GM23338 (cell line): ENCODE results near the gene GRM8. TPM values are rescaled to one million over a fixed set of nuclear protein-coding genes. Genes with fewer than 3 reads are reported as not detected.

Experiments used
- CREB1 ChIP-seq: fragments of 250-450 bp; sonication (Bioruptor Pico); IDR thresholded peaks from 2 replicates; pipeline ENCODE4 v1.5.0; 2020; ENCODE audit warnings: low read depth, mild to moderate bottlenecking, moderate library complexity
- EZH2 ChIP-seq: fragments of 200-600 bp; sonication (generic); IDR thresholded peaks from one replicate; pipeline ENCODE4 v1.8.0; 2017; ENCODE audit warnings: antibody characterized with exemption, mild to moderate bottlenecking, low read depth; ENCODE audit not compliant: unreplicated experiment
- ZNF114 ChIP-seq: fragments of 250-450 bp; sonication (Bioruptor Pico); IDR thresholded peaks from 2 replicates; pipeline ENCODE4 v1.5.0; 2020; ENCODE audit warnings: mild to moderate bottlenecking, moderate library complexity
- polyA plus RNA-seq: library from polyadenylated mRNA; unstranded; fragments of >200 nt; fragmentation: Nextera tagmentation; extraction: Ambion mirVana; gene quantifications from 2 replicates; pipeline ENCODE4 v1.2.1, GENCODE V29; 2016
- total RNA-seq: library from RNA; depleted of rRNA; stranded (reverse); fragments of >200 nt; shearing (Covaris generic); gene quantifications from 2 replicates; pipeline ENCODE4 v1.2.3, GENCODE V29; 2014
- TF ChIP-seq, protein P1 (sequence below): fragments of 250-450 bp; sonication (Bioruptor Pico); IDR thresholded peaks from 2 replicates; pipeline ENCODE4 v1.5.0; 2020; ENCODE audit warnings: mild to moderate bottlenecking, moderate library complexity
- TF ChIP-seq, protein P2 (sequence below): IDR thresholded peaks from 2 replicates; pipeline ENCODE4 v1.6.1; 2016; ENCODE audit warnings: antibody characterized with exemption
- TF ChIP-seq, protein P3 (sequence below): IDR thresholded peaks from one replicate; pipeline ENCODE4 v1.6.1; 2018; ENCODE audit warnings: antibody characterized with exemption; ENCODE audit not compliant: unreplicated experiment

Gene GRM8
- total and polyA plus RNA-seq, 2 experiments from 2014 or later, result 1.9 to 6.6 TPM

DNA sequence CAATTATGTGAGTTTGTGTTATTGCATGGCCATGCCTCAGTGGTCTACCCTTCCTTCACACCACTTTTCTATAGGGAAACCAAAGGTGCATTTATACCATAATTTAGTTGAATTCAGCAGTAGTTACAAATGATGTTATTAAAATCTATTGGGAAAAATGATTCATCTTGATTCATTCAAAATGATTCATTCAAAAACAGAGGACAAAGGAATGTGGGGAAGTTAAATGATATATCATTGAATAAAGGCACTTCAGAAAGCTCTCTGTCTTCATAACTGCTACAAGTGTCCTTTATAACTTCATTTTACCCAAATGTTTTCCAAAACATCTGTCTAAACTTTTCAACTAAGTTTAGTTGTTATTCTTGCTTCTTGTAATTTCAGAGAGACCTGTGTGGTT lies 722.9 kb downstream of the GRM8 start (continued):
- TF ChIP-seq, protein P1, sequence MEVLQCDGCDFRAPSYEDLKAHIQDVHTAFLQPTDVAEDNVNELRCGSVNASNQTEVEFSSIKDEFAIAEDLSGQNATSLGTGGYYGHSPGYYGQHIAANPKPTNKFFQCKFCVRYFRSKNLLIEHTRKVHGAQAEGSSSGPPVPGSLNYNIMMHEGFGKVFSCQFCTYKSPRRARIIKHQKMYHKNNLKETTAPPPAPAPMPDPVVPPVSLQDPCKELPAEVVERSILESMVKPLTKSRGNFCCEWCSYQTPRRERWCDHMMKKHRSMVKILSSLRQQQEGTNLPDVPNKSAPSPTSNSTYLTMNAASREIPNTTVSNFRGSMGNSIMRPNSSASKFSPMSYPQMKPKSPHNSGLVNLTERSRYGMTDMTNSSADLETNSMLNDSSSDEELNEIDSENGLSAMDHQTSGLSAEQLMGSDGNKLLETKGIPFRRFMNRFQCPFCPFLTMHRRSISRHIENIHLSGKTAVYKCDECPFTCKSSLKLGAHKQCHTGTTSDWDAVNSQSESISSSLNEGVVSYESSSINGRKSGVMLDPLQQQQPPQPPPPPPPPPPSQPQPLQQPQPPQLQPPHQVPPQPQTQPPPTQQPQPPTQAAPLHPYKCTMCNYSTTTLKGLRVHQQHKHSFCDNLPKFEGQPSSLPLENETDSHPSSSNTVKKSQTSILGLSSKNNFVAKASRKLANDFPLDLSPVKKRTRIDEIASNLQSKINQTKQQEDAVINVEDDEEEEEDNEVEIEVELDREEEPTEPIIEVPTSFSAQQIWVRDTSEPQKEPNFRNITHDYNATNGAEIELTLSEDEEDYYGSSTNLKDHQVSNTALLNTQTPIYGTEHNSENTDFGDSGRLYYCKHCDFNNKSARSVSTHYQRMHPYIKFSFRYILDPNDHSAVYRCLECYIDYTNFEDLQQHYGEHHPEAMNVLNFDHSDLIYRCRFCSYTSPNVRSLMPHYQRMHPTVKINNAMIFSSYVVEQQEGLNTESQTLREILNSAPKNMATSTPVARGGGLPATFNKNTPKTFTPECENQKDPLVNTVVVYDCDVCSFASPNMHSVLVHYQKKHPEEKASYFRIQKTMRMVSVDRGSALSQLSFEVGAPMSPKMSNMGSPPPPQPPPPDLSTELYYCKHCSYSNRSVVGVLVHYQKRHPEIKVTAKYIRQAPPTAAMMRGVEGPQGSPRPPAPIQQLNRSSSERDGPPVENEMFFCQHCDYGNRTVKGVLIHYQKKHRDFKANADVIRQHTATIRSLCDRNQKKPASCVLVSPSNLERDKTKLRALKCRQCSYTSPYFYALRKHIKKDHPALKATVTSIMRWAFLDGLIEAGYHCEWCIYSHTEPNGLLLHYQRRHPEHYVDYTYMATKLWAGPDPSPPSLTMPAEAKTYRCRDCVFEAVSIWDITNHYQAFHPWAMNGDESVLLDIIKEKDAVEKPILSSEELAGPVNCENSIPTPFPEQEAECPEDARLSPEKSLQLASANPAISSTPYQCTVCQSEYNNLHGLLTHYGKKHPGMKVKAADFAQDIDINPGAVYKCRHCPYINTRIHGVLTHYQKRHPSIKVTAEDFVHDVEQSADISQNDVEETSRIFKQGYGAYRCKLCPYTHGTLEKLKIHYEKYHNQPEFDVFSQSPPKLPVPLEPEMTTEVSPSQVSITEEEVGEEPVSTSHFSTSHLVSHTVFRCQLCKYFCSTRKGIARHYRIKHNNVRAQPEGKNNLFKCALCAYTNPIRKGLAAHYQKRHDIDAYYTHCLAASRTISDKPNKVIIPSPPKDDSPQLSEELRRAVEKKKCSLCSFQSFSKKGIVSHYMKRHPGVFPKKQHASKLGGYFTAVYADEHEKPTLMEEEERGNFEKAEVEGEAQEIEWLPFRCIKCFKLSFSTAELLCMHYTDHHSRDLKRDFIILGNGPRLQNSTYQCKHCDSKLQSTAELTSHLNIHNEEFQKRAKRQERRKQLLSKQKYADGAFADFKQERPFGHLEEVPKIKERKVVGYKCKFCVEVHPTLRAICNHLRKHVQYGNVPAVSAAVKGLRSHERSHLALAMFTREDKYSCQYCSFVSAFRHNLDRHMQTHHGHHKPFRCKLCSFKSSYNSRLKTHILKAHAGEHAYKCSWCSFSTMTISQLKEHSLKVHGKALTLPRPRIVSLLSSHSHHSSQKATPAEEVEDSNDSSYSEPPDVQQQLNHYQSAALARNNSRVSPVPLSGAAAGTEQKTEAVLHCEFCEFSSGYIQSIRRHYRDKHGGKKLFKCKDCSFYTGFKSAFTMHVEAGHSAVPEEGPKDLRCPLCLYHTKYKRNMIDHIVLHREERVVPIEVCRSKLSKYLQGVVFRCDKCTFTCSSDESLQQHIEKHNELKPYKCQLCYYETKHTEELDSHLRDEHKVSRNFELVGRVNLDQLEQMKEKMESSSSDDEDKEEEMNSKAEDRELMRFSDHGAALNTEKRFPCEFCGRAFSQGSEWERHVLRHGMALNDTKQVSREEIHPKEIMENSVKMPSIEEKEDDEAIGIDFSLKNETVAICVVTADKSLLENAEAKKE (CRISPR knock-in tag), result no peak
- TF ChIP-seq, protein P2, sequence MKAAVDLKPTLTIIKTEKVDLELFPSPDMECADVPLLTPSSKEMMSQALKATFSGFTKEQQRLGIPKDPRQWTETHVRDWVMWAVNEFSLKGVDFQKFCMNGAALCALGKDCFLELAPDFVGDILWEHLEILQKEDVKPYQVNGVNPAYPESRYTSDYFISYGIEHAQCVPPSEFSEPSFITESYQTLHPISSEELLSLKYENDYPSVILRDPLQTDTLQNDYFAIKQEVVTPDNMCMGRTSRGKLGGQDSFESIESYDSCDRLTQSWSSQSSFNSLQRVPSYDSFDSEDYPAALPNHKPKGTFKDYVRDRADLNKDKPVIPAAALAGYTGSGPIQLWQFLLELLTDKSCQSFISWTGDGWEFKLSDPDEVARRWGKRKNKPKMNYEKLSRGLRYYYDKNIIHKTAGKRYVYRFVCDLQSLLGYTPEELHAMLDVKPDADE, result no peak
- no peak for TF ChIP-seq CREB1 (CRISPR knock-in tag)
- no peak for TF ChIP-seq ZNF114 (CRISPR knock-in tag)
- TF ChIP-seq, protein P3, sequence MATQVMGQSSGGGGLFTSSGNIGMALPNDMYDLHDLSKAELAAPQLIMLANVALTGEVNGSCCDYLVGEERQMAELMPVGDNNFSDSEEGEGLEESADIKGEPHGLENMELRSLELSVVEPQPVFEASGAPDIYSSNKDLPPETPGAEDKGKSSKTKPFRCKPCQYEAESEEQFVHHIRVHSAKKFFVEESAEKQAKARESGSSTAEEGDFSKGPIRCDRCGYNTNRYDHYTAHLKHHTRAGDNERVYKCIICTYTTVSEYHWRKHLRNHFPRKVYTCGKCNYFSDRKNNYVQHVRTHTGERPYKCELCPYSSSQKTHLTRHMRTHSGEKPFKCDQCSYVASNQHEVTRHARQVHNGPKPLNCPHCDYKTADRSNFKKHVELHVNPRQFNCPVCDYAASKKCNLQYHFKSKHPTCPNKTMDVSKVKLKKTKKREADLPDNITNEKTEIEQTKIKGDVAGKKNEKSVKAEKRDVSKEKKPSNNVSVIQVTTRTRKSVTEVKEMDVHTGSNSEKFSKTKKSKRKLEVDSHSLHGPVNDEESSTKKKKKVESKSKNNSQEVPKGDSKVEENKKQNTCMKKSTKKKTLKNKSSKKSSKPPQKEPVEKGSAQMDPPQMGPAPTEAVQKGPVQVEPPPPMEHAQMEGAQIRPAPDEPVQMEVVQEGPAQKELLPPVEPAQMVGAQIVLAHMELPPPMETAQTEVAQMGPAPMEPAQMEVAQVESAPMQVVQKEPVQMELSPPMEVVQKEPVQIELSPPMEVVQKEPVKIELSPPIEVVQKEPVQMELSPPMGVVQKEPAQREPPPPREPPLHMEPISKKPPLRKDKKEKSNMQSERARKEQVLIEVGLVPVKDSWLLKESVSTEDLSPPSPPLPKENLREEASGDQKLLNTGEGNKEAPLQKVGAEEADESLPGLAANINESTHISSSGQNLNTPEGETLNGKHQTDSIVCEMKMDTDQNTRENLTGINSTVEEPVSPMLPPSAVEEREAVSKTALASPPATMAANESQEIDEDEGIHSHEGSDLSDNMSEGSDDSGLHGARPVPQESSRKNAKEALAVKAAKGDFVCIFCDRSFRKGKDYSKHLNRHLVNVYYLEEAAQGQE, result no peak
- TF ChIP-seq EZH2, result no peak
